Measurements from ENCODE around the gene TMCC3. TPM values are rescaled to one million over a fixed set of nuclear protein-coding genes. Genes with fewer than 3 reads are reported as not detected.
A peak's percentile ranks its signal among the peaks of the same experiment; 100 is the strongest.

The TMCC3 gene
- total RNA-seq, 2 donors from 2014 or later: 13.5 to 15.4 TPM

- Histone ChIP-seq H3K36me3 (no peaks in the 10 kb centered on the region), H3K27me3 (replicated peaks; ENCODE audit: insufficient read depth) (no peaks in the 10 kb centered on the region), H3K9me3 (no peaks in the 10 kb centered on the region), H3K4me3 (no peak overlapping the region), H3K27ac (peak overlapping the region; percentile 63 to 64), H3K4me1 (replicated peaks) (peaks cover 6% of the 10 kb centered on the region)
- TF ChIP-seq POLR2A (IDR thresholded peaks at IDR 0.05): no peak
- TF ChIP-seq POLR2AphosphoS5 (IDR thresholded peaks at IDR 0.05): peak; percentile 76
- TF ChIP-seq CTCF (IDR thresholded peaks at IDR 0.05): no peak
- peak; percentile 83 for DNase-seq (ENCODE audit: low spot score)
- intact Hi-C loops (cut with DNase I): loop anchor here (5.0 kb wide), 1 partner anchor 85 kb away; no protein-coding TSS in a partner anchor
- WGBS: 14% methylated on average over 11 of the region's 11 CpGs
Measured at GRCh38 chr12:94561943-94562411, 88.4 kb downstream of the TMCC3 start.

GRCh38 chr12:94560431-94561221 is 89.7 kb downstream of the TMCC3 start:
- Histone ChIP-seq H3K4me3 (no peak overlapping the region), H3K4me1 (replicated peaks) (peaks cover 6% of the 10 kb centered on the region), H3K27me3 (replicated peaks; ENCODE audit: insufficient read depth) (no peaks in the 10 kb centered on the region), H3K27ac (peak overlapping the region in 1 of 2 donors; percentile 16), H3K9me3 (no peaks in the 10 kb centered on the region), H3K36me3 (no peaks in the 10 kb centered on the region)
- intact Hi-C loops (cut with DNase I): loop anchor here (5.0 kb wide), 1 partner anchor 87 kb away; no protein-coding TSS in a partner anchor
- WGBS: 35% methylated on average over 17 of the region's 17 CpGs
- peak; percentile 21 for TF ChIP-seq POLR2AphosphoS5 (IDR thresholded peaks at IDR 0.05)
- peak in 1 of 4 experiments; percentile 18 for TF ChIP-seq CTCF (IDR thresholded peaks at IDR 0.05)
- TF ChIP-seq POLR2A (IDR thresholded peaks at IDR 0.05): no peak
- DNase-seq (ENCODE audit: low spot score): peak; percentile 22

GRCh38 chr12:94558612-94559011 is 91.7 kb downstream of the TMCC3 start:
- DNase-seq (ENCODE audit: low spot score): no peak
- Histone ChIP-seq H3K27ac (no peak overlapping the region), H3K4me1 (replicated peaks) (peaks cover 6% of the 10 kb centered on the region), H3K4me3 (no peak overlapping the region), H3K27me3 (replicated peaks; ENCODE audit: insufficient read depth) (no peaks in the 10 kb centered on the region), H3K36me3 (no peaks in the 10 kb centered on the region), H3K9me3 (no peaks in the 10 kb centered on the region)
- TF ChIP-seq POLR2AphosphoS5 (IDR thresholded peaks at IDR 0.05): no peak
- TF ChIP-seq POLR2A (IDR thresholded peaks at IDR 0.05): no peak
- TF ChIP-seq CTCF (IDR thresholded peaks at IDR 0.05): no peak
- intact Hi-C loops (cut with DNase I): no loop called here
- 67% methylated on average over 2 of the region's 2 CpGs for WGBS

- WGBS: 84% methylated on average over 1 of the region's 1 CpG
- DNase-seq (ENCODE audit: low spot score): no peak
Measured at GRCh38 chr12:94557746-94558295, 92.5 kb downstream of the TMCC3 start.

More at GRCh38 chr12:94557746-94558295, 92.5 kb downstream of the TMCC3 start:
- TF ChIP-seq CTCF (IDR thresholded peaks at IDR 0.05): no peak
- TF ChIP-seq POLR2A (IDR thresholded peaks at IDR 0.05): no peak
- TF ChIP-seq POLR2AphosphoS5 (IDR thresholded peaks at IDR 0.05): no peak
- Histone ChIP-seq H3K9me3 (no peaks in the 10 kb centered on the region), H3K36me3 (no peaks in the 10 kb centered on the region), H3K27ac (no peak overlapping the region), H3K27me3 (replicated peaks; ENCODE audit: insufficient read depth) (no peaks in the 10 kb centered on the region), H3K4me1 (replicated peaks) (peaks cover 6% of the 10 kb centered on the region), H3K4me3 (no peak overlapping the region)
- intact Hi-C loops (cut with DNase I): no loop called here

Data from prostate gland (tissue), 2 donors.